K562 (cell line): ENCODE results near the gene SLC45A3. TPM values are rescaled to one million over a fixed set of nuclear protein-coding genes. Genes with fewer than 3 reads are reported as not detected.
"Not testable (repeated sequence)": the region's sequence is repeated elsewhere in the genome, so short reads cannot be mapped to it uniquely, and the experiment has no call there.

Source experiments
- ATAC-seq: fragments of 200-7000 bp; cut with Tn5 transposase; 3 replicates; pipeline ENCODE4 v1.9.1; 2020; ENCODE audit warnings: moderate library complexity
- BruUV-seq: library from RNA; stranded (reverse); fragments of 400-500 nt; replicated peaks from 2 replicates; lab custom pipeline; 2021; lab: Mats Ljungman, UMichigan
- CTCF ChIA-PET: fragments of 300-600 bp; formaldehyde crosslinking; extraction: SDS; loops from one replicate; lab custom pipeline; 2021; ENCODE audit warnings: low intra/inter-chr PET ratio; lab: Yijun Ruan, JAX
- POLR2A ChIA-PET: fragments of 300-600, 350-650 bp; sonication (Branson Sonifier 250); formaldehyde crosslinking; extraction: SDS; loops from one replicate; lab custom pipeline; 2021; ENCODE audit warnings: antibody characterized with exemption, inconsistent platforms; lab: Yijun Ruan, JAX
- DNase-seq, 4 experiments: peaks; one replicate each; pipeline versions ENCODE4 v3.0.0 to v3.0.0-alpha.2; 2011 to 2018; ENCODE audit warnings: low spot score in 3 of 4, mixed read lengths in 3 of 4; ENCODE audit errors: extremely low read depth in 1 of 4
- FAIRE-seq: peaks from 2 replicates; lab custom pipeline; 2011; peaks lifted over from hg19 to GRCh38; lab: Jason Lieb, UNC
- H2AFZ ChIP-seq: 2 replicates; pipeline ENCODE4 v1.6.0; 2011; ENCODE audit warnings: low read depth, low read length, control low read depth, inconsistent platforms
- H3K27ac ChIP-seq: fragments of 200-600 bp; 3 replicates; pipeline ENCODE4 v1.8.0; 2011; ENCODE audit warnings: low read depth, mild to moderate bottlenecking, control low read depth, inconsistent platforms, low read length, moderate library complexity, mixed read lengths; ENCODE audit errors: extremely low read depth
- H3K27me3 ChIP-seq, 2 experiments: fragments of 300-600 bp in 1 of 2; 2 replicates in 1 of 2; 3 replicates in 1 of 2; pipeline versions ENCODE4 v1.6.0 to v1.8.0; 2011; ENCODE audit warnings: inconsistent platforms in 2 of 2, low read length in 2 of 2, mild to moderate bottlenecking in 1 of 2, mixed read lengths in 1 of 2, moderate library complexity in 1 of 2; ENCODE audit not compliant: control insufficient read depth in 2 of 2, insufficient read depth in 2 of 2
- H3K36me3 ChIP-seq: fragments of 300-600 bp; 3 replicates; pipeline ENCODE4 v1.8.0; 2011; ENCODE audit warnings: mild to moderate bottlenecking, low read length, inconsistent platforms; ENCODE audit not compliant: control insufficient read depth, insufficient read depth
- H3K4me1 ChIP-seq, 2 experiments: fragments of 200-600 bp in 1 of 2; replicated peaks in 1 of 2; 2 replicates in 1 of 2; 3 replicates in 1 of 2; pipeline versions ENCODE4 v1.5.1 to v1.8.0; 2011; ENCODE audit warnings: inconsistent platforms in 2 of 2, low read length in 2 of 2, mild to moderate bottlenecking in 1 of 2, mixed read lengths in 1 of 2, moderate library complexity in 1 of 2; ENCODE audit not compliant: control insufficient read depth in 2 of 2, insufficient read depth in 2 of 2
- H3K4me2 ChIP-seq: 2 replicates; pipeline ENCODE4 v1.6.1; 2011; ENCODE audit warnings: low read length, control low read depth, inconsistent platforms, mixed read lengths; ENCODE audit not compliant: insufficient read depth
- H3K4me3 ChIP-seq: fragments of 200-600 bp; sonication (generic), shearing (Covaris generic); 2 replicates; pipeline ENCODE4 v1.5.1; 2016; ENCODE audit warnings: control low read depth, inconsistent platforms
- H3K79me2 ChIP-seq: fragments of 200-600 bp; 3 replicates; pipeline ENCODE4 v1.8.0; 2011; ENCODE audit warnings: low read length, inconsistent platforms; ENCODE audit not compliant: control insufficient read depth, insufficient read depth
- H3K9ac ChIP-seq, 2 experiments: 2 replicates each; pipeline versions ENCODE4 v1.6.0 to v1.6.1; 2011; ENCODE audit warnings: low read depth in 2 of 2, low read length in 2 of 2, control low read depth in 1 of 2, inconsistent platforms in 1 of 2, mild to moderate bottlenecking in 1 of 2, mixed read lengths in 1 of 2; ENCODE audit not compliant: insufficient read depth in 1 of 2
- H3K9me1 ChIP-seq: one replicate; pipeline ENCODE4 v1.6.0; 2011; ENCODE audit warnings: inconsistent platforms, mild to moderate bottlenecking, low read length, moderate library complexity; ENCODE audit not compliant: control insufficient read depth, insufficient read depth
- H3K9me3 ChIP-seq: replicated peaks from 2 replicates; pipeline ENCODE4 v1.5.1; 2011; ENCODE audit warnings: low read depth, low read length, inconsistent platforms; ENCODE audit not compliant: control insufficient read depth, insufficient read depth
- H4K20me1 ChIP-seq: replicated peaks from 2 replicates; pipeline ENCODE4 v1.6.1; 2011; ENCODE audit warnings: low read length, inconsistent platforms, mixed read lengths; ENCODE audit not compliant: control insufficient read depth, insufficient read depth
- ATF4 ChIP-seq: fragments of 450-650 bp; formaldehyde crosslinking; IDR thresholded peaks from 2 replicates; pipeline ENCODE4 v1.4.0; 2022; ENCODE audit warnings: mild to moderate bottlenecking, moderate library complexity
- PYGO2 ChIP-seq: fragments of 450-650 bp; IDR thresholded peaks from 2 replicates; pipeline ENCODE4 v1.6.1; 2016; ENCODE audit warnings: mild to moderate bottlenecking, missing genetic modification characterization, moderate library complexity, missing compliant biosample characterization
- TCF7L2 ChIP-seq: fragments of 150-350 bp; IDR thresholded peaks from 2 replicates; pipeline ENCODE4 v1.6.1; 2016; ENCODE audit warnings: low read depth, mild to moderate bottlenecking, low read length, moderate library complexity
- TRIM24 ChIP-seq, 2 experiments: fragments of 450-650 bp; IDR thresholded peaks; 2 replicates each; pipeline ENCODE4 v1.6.1; 2016
- WGBS: fragments of 100-300 bp; shearing (Covaris generic); methylation state at CpG from one replicate; pipeline ENCODE4 v1.1.6; 2016; ENCODE audit warnings: low coverage, mixed read lengths; ENCODE audit not compliant: insufficient coverage; ENCODE audit errors: missing lambda C conversion rate; 5-methylcytosine and 5-hydroxymethylcytosine counted together
- in situ Hi-C: fragments of 300-500 bp; cut with MboI; formaldehyde crosslinking; loops from 4 replicates; pipeline ENCODE4 v1.15.0; 2018; ENCODE audit warnings: inconsistent platforms, mixed read lengths
- intact Hi-C: fragments of 100-400 bp; cut with micrococcal nuclease; formaldehyde crosslinking; loops from 2 replicates; pipeline ENCODE4 v1.14.2; 2022
- polyA plus RNA-seq, 8 experiments: library from polyadenylated mRNA; depleted of rRNA in 4 of 8; stranded (reverse) in 5 of 8; unstranded in 3 of 8; fragments of >200 nt; fragmentation: Nextera tagmentation in 2 of 8; fragmentation: Illumina TruSeq in 1 of 8; extraction: Ambion mirVana in 2 of 8; extraction: Trizol in 1 of 8; gene quantifications; 2 replicates each; pipeline versions ENCODE4 v1.2.1 to v1.2.3, GENCODE V29; 2011 to 2014; ENCODE audit warnings: inconsistent platforms in 1 of 8, missing spikeins in 1 of 8
- total RNA-seq, 7 experiments: library from RNA; depleted of rRNA in 6 of 7; stranded (reverse); fragments of >200 nt in 6 of 7; fragmentation: Illumina TruSeq in 2 of 7; extraction: Trizol in 2 of 7; gene quantifications; 2 replicates each; pipeline versions ENCODE4 v1.2.1 to v1.2.3, GENCODE V29; 2011 to 2021; ENCODE audit warnings: low replicate concordance in 1 of 7
- TF ChIP-seq, protein P1 (sequence below): fragments of 450-650 bp; IDR thresholded peaks from 2 replicates; pipeline ENCODE4 v1.6.1; 2018; ENCODE audit not compliant: partially characterized antibody

Gene SLC45A3
- total and polyA plus RNA-seq, 9 of the 15 experiments (the other 6 are each of a cell fraction or from before 2014, with no cell fraction given): 0.06 to 3.3 (median 1.3) TPM

DNA sequence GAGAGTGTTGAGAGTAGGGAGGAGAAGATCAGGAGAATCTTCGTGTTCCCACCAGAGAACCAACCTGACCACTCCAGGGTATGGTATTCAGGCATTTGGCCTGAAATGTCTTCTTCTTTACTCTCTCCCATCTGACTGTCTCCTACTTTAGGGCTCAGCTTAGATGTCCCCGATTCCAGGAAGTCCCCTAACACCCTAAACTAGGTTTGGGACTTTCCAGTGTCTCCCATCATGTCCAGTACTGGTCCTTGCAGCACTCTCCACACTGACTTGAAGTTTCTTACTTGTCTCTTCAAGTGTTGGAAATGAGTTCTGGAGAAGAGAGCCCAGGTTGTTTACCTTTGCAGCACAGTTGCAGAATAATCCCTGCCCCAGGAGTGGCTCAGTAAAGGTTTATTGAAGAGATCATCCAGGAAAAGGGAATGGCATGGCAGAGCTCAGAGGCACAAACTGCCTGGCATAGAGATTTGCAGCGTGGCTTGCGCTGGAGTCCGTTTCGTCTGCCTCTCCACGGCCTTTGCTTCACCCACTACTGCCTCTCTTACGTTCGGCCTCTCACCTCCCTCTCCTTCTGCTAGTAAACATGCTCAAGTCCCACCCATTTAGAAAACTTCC is 42.3 kb downstream of the SLC45A3 start (continued):
- TF ChIP-seq, protein P1, sequence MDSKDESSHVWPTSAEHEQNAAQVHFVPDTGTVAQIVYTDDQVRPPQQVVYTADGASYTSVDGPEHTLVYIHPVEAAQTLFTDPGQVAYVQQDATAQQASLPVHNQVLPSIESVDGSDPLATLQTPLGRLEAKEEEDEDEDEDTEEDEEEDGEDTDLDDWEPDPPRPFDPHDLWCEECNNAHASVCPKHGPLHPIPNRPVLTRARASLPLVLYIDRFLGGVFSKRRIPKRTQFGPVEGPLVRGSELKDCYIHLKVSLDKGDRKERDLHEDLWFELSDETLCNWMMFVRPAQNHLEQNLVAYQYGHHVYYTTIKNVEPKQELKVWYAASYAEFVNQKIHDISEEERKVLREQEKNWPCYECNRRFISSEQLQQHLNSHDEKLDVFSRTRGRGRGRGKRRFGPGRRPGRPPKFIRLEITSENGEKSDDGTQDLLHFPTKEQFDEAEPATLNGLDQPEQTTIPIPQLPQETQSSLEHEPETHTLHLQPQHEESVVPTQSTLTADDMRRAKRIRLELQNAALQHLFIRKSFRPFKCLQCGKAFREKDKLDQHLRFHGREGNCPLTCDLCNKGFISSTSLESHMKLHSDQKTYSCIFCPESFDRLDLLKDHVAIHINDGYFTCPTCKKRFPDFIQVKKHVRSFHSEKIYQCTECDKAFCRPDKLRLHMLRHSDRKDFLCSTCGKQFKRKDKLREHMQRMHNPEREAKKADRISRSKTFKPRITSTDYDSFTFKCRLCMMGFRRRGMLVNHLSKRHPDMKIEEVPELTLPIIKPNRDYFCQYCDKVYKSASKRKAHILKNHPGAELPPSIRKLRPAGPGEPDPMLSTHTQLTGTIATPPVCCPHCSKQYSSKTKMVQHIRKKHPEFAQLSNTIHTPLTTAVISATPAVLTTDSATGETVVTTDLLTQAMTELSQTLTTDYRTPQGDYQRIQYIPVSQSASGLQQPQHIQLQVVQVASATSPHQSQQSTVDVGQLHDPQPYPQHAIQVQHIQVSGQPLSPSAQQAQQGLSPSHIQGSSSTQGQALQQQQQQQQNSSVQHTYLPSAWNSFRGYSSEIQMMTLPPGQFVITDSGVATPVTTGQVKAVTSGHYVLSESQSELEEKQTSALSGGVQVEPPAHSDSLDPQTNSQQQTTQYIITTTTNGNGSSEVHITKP: no peak
- TF ChIP-seq, all 486 proteins: peak for 0

- Histone ChIP-seq H3K4me2 (no peak overlapping the region), H3K9ac (no peak overlapping the region), H3K27me3 (peaks cover 0 to 4% of the 10 kb centered on the region in 2 experiments; a peak in 2 of 5 replicates), H3K9me1 (no peaks in the 10 kb centered on the region), H3K27ac (no peak overlapping the region), H3K4me1 (peaks cover 7 to 11% of the 10 kb centered on the region in 2 experiments), H2AFZ (0 out of 2 replicates have a peak overlapping the region, but pooled peaks have one; percentile 30), H3K79me2 (peaks cover 5% of the 10 kb centered on the region; the same call in 1 of the 3 replicates), H4K20me1 (no peaks in the 10 kb centered on the region), H3K36me3 (no peaks in the 10 kb centered on the region), H3K9me3 (no peaks in the 10 kb centered on the region), H3K4me3 (no peak overlapping the region)
- ChIA-PET POLR2A (interaction anchor here (0.7 to 1.2 kb wide), 2 partner anchors 10 to 22 kb away, joined by 3 read pairs; no protein-coding TSS in a partner anchor), CTCF (no interaction called here)
- ATAC-seq: no peak
- intact Hi-C loops (no loop called here), in situ Hi-C loops (no loop called here)
- no peak for FAIRE-seq
- TF ChIP-seq TRIM24 (IDR thresholded peaks at IDR 0.05): no peak
- TF ChIP-seq TCF7L2: no peak
- TF ChIP-seq PYGO2 (tag): no peak
- no peak for TF ChIP-seq ATF4 (CRISPR knock-in tag)
- BruUV-seq: no TSS peak
- 3% methylated on average over 4 of the region's 4 CpGs for WGBS
- no peak for DNase-seq
Observed at GRCh38 chr1:205636732-205637131, 43.6 kb downstream of the SLC45A3 start.

DNA sequence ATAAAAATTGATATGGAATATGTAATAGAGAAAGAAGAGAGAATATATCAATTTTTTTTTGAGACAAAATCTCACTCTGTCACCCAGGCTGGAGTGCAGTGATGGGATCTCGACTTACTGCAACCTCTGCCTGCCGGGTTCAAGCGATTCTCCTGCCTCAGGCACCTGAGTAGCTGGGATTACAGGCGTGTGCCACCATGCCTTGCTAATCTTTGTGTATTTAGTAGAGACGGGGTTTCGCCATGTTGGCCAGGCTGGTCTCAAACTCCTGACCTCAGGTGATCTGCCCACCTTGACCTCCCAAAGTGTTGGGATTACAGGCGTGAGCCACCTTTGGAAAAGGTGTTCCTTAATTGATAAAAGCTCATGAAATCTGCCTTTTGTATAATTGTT is 44.2 kb downstream of the SLC45A3 start:
- peaks cover 7 to 11% of the 10 kb centered on the region in 2 experiments for H3K4me1 ChIP-seq
- POLR2A ChIA-PET: interaction anchor here (0.7 to 1.2 kb wide), 3 partner anchors 8 to 22 kb away, joined by 3 to 4 read pairs (median 3); no protein-coding TSS in a partner anchor

More for the DNA sequence above, 44.2 kb downstream of the SLC45A3 start:
- H3K9me1 ChIP-seq, DNase-seq, in situ Hi-C loops, H4K20me1 ChIP-seq, H3K4me2 ChIP-seq, H3K9me3 ChIP-seq, H3K4me3 ChIP-seq, H3K79me2 ChIP-seq, H3K27ac ChIP-seq, H2AFZ ChIP-seq, CTCF ChIA-PET, BruUV-seq, FAIRE-seq, H3K36me3 ChIP-seq, ATAC-seq, H3K9ac ChIP-seq, H3K27me3 ChIP-seq, intact Hi-C loops: not testable (repeated sequence)
- WGBS: 35% methylated on average over 7 of the region's 7 CpGs
